GM19238 (cell line): ENCODE results near the gene OR51G1.
"Not testable (repeated sequence)": the region's sequence is repeated elsewhere in the genome, so short reads cannot be mapped to it uniquely, and the experiment has no call there.

ENCODE experiments used
- DNase-seq: peaks from one replicate; pipeline ENCODE4 v3.0.0; 2011; ENCODE audit warnings: low spot score; ENCODE audit not compliant: insufficient read length

OR51G1 gene, protein sequence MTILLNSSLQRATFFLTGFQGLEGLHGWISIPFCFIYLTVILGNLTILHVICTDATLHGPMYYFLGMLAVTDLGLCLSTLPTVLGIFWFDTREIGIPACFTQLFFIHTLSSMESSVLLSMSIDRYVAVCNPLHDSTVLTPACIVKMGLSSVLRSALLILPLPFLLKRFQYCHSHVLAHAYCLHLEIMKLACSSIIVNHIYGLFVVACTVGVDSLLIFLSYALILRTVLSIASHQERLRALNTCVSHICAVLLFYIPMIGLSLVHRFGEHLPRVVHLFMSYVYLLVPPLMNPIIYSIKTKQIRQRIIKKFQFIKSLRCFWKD

DNA sequence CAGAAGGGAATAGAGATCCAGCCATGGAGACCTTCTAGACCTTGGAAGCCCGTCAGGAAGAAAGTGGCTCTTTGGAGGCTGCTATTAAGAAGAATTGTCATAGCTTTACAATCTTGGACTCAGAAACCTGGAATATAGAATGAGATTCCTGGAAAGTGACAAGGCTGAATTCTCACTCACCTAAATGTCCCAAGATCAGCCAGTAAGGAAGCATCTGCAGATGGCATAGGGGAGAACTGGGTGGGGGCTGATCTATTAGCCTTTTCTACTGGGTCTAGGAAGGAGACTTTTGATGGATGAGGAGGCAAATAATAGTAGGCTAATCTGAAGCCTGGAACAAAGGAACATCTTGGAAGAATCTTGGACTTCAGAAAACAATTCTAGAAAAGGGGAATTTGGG lies at the start of gene OR51G1:
Gene OR51G1 (minus strand): TSS at position 101 of the 400 bp plus-strand sequence. CDS start 0 bp downstream, at position 101.
- DNase-seq = no peak

DNA sequence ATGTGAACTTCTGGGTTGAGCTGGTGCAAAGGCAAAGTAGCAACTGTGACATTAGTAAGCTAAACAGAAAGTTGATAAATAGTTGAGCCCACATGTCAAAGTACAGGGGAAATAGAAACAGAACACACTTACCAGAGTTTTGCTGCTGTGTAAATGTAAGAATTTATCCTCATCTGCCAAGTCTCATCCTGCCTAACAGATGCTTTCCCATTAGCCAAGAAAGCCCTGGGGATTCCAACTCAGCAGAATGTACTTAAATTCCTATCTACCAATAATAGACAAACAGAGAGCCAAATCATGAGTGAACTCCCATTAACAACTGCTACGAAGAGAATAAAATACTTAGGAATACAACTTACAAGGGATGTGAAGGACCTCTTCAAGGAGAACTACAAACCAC lies 38.7 kb upstream of the OR51G1 start:
- DNase-seq = no peak

DNA sequence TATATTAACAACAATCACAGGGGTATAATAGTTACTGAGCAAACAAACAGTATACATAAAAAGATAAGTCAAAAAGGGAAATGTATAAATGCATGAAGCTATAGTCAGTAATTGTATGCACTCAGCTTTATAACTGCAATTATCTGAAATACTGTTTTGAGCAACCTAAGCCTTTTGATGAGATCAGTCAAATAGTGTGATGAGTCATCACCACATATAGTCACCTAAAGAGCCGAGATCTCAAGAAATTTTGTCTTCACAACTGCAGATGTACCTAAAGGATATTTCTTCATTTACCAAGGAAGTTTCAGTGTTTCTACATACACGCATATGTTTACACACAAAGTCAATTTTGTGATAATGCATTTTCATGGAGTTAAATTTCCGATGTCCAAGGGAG lies 36.7 kb upstream of the OR51G1 start:
- no peak for DNase-seq

DNA sequence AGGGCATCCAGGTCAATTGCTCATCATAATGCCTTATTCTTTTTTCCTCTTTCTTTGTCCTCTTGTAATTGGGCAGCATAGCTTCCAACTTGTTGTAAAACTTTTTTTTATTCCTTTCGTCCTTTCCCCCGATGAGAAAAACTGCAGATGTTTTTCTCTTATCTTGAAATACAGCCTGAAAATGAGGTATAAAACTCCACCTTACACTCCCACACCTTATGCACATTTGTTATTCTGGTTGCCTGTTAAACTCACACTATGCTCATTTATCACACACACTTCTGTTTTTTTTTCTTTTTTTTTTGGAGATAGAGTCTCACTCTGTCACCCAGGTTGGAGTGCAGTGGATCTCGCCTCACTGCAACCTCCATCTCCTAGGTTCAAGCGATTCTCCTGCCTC lies 33.3 kb upstream of the OR51G1 start:
- no peak for DNase-seq

DNA sequence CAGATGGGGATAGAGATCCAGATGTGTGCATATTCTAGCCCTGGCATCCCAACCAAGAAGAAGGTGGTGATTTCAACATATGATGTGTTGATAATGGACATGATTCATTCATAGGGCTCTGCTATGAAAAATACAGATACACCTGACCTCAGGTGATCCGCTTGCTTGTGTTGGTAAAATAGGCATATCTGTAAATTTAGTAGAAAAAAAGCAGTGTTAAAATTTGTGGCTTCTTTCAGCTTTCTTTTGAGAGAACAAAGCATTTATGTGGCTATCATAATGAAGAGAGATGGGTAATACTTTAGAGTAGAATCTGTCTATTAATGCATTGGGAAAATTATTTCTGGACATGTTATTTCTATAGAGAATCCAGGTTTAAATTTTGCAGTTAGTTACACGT lies 31.5 kb upstream of the OR51G1 start, which contains the start of gene OR51A2:
Gene OR51A2 (minus strand): TSS at position 101 of the 400 bp plus-strand sequence. CDS start 0 bp downstream, at position 101.
- DNase-seq = not testable (repeated sequence)

DNA sequence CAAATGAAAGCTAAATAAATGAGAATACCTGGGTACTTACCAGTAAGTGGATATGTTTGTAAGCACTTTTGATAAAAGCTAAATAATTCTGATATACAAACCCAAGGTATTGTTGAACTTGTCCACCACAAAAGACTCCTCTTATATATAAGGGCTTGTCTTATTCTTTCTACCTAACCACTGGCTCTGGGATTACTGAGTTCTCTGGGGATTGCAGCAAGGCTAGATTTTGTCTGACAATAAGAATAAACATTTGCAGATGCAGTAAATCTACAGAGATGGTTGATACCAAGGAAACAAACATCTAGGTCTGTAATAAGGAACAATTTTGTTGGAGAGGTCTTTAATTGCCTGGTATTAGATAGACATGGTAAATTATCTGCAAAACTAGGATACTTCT lies 23.4 kb upstream of the OR51G1 start, which contains the start of gene OR51A4:
Gene OR51A4 (minus strand): TSS at position 101 of the 400 bp plus-strand sequence. CDS start 505 bp downstream, outside the sequence.
- no peak for DNase-seq

DNA sequence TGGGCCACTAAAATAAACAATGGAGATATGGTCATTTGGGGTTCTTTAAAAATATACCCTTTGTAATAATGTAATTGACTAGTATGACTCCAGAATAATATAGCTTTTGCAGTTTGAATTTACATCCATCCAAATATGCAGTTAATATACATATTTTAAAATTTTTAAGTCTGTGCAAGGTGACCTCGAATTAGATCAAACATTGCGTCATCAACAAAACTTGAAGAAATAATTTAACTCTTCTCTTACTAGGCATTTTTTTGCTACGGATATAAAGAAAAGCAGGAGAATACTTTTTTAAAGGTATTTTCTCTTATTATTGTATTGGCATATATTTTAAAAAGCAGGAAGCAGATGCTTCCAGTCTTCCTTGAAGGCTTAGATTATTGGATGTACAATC lies 12.6 kb upstream of the OR51G1 start:
- no peak for DNase-seq

DNA sequence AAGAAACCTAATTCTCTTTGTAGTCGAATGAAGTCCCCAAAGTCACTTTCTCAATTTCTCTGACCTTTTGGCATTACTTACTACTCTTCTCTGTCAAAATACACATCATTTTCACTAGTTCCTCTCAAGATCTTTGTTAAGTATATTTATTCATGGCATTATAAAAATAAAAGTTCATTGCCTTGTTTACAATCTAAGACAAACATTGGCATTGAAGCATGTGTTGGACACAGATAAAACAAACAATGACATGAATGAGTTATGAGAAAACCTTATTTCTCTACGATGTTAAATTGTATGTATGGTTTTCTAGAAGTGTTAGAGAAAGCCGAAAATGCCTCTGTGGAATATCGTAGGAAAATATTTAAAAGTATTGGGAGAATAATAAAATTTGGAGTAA lies 8.6 kb upstream of the OR51G1 start:
- DNase-seq = no peak

DNA sequence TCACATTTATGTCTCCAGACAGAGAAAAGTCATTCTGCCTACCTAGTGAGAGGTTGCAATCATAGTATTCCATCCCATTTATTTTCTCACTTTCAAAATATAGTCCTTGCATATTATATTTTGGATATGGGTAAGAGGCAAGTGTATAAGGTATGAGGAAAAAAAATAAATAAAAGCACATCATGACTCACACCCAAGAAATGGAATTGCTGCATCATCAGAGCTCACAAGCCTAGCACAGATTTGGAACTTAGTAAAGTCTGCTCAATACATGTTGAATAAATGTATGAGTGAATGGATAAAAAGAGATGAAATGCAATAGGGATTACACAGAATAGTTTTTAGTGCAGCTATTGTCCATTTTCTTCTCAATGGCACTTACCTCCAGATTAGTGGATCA lies 2.5 kb upstream of the OR51G1 start:
- no peak for DNase-seq

DNA sequence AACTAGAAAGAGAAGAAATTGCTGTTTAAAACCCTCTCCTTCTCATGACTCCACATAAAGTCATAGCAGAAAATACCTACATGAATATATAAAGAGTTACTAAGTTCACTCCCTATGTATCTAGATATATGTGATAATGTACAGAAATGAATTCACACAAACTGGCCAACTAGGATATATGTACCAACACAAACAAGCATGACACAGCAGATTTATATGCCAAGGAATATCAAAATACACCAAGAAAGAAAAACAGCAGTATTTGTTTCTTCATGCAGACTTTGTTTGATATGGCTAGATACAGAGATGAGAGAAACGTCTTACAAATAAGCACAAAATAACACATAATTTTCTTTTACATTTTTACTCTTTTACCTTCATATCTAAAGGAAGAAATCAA lies 1.8 kb downstream of the OR51G1 start:
- no peak for DNase-seq

DNA sequence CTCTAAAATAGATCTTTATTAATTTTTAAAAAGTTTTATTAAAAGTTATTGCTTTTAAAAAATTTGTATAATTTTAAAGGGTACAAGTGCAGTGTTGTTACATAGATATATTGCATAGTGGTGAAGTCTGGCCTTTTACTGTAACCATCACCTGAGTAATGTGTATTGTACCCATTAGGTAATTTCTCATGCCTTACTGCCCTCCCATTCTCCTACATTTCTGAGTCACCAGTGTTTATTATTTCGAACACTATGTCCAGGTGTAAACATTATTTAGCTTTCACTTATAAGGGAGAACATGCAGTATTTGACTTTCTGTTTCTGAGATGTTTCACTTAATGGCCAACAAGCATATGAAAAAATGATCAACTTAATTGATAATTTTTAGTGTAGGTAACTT lies 2.3 kb downstream of the OR51G1 start:
- DNase-seq = no peak

DNA sequence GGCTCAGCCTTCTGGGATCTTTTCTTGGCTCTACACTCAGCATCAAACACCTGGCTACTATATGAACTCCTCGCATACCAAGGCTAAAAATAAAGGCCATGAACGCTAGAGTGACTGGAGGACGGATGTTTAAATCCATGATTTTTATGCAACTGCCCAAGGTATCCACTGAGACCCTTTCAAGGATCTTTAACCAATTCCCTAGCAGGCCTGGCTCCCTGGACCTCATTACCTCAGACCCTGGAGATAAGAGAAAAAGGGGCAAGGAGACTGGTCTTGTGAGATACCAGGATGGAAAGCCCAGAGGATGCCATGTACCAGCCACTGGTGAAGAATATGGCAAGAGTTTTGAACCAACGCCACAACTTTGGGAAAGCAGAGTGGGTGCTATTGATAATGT lies 4.9 kb downstream of the OR51G1 start, which contains the start of gene OR51G2:
Gene OR51G2 (minus strand): TSS at position 101 of the 400 bp plus-strand sequence. CDS start 3,687 bp downstream, outside the sequence.
- DNase-seq = no peak

DNA sequence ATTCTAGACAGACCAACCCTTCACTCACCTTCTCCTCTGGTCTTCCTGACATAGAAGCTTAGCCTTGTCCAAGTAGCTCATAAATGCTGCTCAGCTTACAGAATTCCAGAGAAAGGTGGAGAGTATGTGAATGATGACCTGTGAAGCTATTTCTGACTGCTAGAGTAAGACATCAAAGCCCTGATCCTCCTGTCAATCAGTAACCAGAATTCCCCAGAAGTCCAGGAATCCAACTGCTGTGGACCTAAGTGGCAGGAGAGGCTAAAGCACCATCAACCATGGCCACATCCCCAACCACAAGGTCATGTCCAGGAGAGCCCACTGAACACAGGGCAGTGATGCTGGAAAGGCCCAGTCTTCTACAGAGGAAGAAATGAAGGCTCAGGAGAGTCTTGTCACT lies 7.6 kb downstream of the OR51G1 start:
- no peak for DNase-seq

DNA sequence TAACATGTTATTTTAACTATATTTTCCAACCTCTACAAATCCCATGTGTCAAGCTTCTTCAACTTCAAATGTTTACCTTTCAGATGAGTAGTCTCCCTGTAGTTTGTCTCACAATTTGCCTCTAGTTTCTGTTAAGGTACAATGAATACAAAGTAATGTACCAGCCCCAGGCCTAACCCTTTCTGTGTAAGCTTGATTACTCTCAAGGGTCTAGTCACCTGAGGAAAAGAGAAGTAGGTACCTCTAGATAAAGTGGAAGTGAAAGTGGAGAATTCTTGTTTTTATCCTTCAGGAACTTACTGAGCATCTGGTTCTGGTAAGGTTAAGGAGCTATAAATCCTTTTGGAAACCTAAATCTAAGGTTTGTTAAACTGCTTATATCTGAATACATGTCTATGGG lies 20.7 kb downstream of the OR51G1 start, which contains the start of gene OR51A7:
Gene OR51A7 (plus strand): TSS at position 300 of the 400 bp plus-strand sequence. CDS start 3,587 bp downstream, outside the sequence.
- no peak for DNase-seq

DNA sequence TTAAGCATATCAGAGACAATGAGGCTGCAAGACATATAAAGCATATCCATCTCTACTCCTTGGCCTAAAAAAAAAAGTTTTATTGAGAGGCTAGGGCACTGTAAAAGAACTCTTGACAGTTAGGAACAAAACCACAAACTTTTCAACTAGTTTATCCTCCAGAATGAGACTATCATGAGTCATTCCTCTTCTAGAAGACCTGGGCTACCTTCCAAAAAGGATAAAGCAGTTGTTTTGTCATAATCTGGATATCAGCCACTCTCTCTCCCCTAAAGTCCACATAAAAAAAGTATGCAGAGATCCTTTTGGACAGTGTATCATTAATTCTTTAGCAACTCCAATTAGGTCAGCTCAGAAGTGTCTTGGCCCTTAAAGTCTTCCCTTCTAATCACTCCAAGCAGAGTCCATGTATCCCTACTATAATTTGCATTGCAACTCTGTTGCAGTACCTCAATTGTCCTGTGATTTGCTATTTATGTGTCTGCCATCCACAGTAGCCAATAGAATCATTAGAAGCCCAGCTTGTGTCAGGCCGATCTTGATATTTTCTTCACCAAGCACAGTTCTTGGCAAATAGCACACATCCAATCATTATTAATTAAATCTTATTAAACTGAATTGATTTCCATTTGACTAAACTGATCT lies 32.0 kb downstream of the OR51G1 start:
- DNase-seq = no peak

DNA sequence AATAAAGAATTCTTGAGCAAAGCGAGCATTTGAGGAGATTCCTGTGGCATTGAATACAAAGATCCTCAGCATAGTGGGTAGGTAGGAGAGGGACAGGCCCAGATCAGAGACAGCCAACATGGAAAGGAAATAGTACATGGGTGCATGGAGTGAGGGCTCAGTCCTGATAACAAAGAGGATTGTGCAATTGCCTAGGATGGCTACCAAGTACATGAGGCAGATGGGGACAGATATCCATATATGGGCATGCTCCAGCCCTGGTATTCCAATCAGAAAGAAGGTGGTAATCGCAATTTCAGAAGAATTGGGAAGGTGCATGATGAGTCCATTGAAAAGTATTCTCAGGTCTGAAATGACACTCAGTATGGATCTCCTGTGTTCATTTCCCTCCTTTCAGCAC lies 33.9 kb downstream of the OR51G1 start:
- DNase-seq = no peak

DNA sequence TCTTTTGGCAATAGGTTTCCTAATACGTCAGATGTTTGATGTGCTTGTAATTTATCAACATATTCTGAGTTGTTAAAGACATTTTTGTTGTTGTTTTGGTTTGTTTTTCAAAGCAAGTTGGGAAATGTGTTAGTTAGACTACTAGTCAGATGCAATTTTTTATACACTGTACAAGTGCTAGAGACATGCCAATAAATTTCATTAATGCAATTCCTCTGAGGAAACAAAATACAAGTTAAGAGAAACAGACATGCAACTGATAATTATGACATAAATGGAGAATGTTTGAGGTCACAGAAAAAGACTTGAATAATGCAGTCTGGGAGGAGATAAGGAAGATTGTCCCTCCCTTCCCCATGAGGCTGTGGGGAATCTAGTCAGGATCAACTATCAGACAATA lies 36.5 kb downstream of the OR51G1 start:
- DNase-seq = no peak

DNA sequence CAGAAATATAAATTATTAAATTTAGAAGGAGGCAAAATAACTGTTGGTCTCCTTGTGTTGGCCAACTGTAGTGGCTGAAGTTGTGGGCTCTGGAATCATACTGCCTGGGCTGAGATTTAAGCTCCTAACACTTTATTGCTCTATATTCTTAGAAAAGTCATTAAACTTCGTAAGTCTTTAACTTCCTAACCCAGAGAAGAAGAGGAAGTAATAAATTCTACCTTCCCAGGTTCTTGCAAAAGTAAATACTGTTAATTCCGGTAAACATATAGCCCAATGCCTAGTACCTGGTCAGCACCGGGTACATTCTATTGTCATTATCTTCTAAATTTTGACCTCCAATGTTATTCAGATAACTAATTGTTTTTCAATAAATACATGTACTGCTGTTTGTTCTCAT lies 38.0 kb downstream of the OR51G1 start:
- no peak for DNase-seq

DNA sequence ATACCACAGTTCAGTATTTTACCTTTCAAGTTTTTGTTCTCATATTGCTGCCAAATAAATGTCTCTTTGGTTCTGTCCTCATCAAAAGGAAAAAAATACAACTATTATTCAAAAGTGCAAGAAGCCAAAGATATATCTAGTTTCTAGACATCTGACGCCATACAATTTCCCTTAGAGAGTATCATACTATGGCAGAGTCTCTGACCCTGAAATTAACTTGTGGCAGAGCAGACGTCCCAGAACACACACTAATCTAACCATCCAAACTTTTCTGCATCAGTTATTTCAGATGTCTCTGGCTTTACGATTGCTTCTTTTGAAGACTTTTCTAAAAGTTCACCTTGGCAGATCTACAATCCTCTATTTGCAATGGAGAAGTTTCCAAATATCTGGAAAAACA lies 39.8 kb downstream of the OR51G1 start:
- DNase-seq = no peak

DNA sequence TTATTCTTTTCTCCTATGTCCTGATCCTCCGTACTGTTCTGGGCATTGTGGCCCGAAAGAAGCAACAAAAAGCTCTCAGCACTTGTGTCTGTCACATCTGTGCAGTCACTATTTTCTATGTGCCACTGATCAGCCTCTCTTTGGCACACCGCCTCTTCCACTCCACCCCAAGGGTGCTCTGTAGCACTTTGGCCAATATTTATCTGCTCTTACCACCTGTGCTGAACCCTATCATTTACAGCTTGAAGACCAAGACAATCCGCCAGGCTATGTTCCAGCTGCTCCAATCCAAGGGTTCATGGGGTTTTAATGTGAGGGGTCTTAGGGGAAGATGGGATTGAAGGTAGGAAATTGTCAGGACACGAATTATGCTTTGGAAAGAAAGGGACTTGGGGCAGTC lies 41.6 kb downstream of the OR51G1 start:
- no peak for DNase-seq

DNA sequence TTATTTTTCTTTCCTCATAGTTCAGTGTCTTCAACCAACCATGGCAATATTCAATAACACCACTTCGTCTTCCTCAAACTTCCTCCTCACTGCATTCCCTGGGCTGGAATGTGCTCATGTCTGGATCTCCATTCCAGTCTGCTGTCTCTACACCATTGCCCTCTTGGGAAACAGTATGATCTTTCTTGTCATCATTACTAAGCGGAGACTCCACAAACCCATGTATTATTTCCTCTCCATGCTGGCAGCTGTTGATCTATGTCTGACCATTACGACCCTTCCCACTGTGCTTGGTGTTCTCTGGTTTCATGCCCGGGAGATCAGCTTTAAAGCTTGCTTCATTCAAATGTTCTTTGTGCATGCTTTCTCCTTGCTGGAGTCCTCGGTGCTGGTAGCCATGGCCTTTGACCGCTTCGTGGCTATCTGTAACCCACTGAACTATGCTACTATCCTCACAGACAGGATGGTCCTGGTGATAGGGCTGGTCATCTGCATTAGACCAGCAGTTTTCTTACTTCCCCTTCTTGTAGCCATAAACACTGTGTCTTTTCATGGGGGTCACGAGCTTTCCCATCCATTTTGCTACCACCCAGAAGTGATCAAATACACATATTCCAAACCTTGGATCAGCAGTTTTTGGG lies 42.2 kb downstream of the OR51G1 start, which contains the start of gene OR51T1:
Gene OR51T1 (plus strand): TSS at position 41 of the 641 bp plus-strand sequence. CDS start 0 bp downstream, at position 41.
- DNase-seq = no peak

DNA sequence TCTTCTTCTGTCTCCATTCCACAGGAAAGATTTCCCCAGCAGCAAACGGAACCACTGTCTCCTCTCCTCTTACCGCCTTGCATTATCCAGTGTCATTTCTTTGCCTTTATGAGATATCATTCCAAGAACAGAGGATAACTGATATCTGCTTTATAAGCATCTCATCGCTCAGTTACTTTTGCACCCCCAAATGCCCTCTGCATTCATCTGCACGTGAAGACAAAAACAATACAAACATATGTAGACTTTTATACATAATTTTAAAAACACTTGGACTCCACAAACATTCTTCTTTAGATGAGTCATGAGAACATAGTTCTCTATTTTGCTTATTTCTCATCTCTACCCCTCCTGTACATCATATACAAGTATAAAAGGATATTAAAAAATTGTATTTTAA lies 43.0 kb downstream of the OR51G1 start:
- no peak for DNase-seq
